ENCODE measurements around the gene CHCHD3.

CHCHD3 gene

GRCh38 chr7:133109816-133110215 lies 27.9 kb upstream of the CHCHD3 start:
- no peak for DNase-seq (ENCODE audit: low spot score)
- no peak overlapping the region for H3K27ac ChIP-seq
- no peak overlapping the region for H3K4me3 ChIP-seq
- TF ChIP-seq, protein P1, sequence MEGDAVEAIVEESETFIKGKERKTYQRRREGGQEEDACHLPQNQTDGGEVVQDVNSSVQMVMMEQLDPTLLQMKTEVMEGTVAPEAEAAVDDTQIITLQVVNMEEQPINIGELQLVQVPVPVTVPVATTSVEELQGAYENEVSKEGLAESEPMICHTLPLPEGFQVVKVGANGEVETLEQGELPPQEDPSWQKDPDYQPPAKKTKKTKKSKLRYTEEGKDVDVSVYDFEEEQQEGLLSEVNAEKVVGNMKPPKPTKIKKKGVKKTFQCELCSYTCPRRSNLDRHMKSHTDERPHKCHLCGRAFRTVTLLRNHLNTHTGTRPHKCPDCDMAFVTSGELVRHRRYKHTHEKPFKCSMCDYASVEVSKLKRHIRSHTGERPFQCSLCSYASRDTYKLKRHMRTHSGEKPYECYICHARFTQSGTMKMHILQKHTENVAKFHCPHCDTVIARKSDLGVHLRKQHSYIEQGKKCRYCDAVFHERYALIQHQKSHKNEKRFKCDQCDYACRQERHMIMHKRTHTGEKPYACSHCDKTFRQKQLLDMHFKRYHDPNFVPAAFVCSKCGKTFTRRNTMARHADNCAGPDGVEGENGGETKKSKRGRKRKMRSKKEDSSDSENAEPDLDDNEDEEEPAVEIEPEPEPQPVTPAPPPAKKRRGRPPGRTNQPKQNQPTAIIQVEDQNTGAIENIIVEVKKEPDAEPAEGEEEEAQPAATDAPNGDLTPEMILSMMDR (IDR thresholded peaks at IDR 0.05): no peak

GRCh38 chr7:133108023-133108422 lies 26.1 kb upstream of the CHCHD3 start:
- DNase-seq (ENCODE audit: low spot score): no peak
- TF ChIP-seq, protein P1 (IDR thresholded peaks at IDR 0.05): no peak
- Histone ChIP-seq H3K27ac (no peak overlapping the region), H3K4me3 (no peak overlapping the region)

GRCh38 chr7:133102276-133103060 lies 20.6 kb upstream of the CHCHD3 start:
- DNase-seq (ENCODE audit: low spot score): no peak
- TF ChIP-seq, protein P1 (IDR thresholded peaks at IDR 0.05): no peak

DNA sequence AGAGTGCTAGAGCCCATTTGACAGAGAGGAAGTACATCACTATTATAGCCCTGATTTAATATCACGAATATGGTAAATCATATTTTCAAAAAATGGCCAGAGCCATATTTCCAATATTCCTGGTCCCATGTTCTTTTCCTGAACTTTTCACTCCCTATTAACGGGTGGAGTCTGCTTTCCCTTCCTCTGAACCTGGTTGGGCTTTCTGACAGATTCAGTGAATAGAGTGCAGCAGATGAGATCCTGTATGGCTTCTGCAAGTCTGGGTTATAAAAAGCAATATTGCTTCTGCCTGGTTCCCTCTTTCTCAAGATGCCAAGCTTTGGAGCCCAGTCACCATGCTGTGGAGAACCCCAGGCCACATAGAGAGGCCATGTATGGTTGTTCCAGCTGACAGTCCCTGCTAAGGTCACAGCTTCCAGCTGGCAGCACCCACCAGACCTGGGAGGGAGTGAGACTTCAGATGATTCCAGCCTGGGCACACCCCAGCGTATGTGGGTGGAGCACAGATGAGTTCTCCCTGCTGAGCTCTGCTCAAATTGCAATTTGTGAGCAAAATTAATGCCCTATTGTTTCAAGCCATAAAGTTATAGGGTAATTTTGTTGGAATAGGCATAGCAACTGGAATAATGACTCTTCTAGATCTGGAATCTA lies 17.9 kb upstream of the CHCHD3 start:
- Histone ChIP-seq H3K27ac (no peak overlapping the region), H3K4me3 (no peak overlapping the region)
- DNase-seq (ENCODE audit: low spot score): no peak
- TF ChIP-seq, protein P1 (IDR thresholded peaks at IDR 0.05): no peak

More at GRCh38 chr7:133102276-133103060, 20.6 kb upstream of the CHCHD3 start:
- no peak overlapping the region for H3K4me3 ChIP-seq
- no peak overlapping the region for H3K27ac ChIP-seq

DNA sequence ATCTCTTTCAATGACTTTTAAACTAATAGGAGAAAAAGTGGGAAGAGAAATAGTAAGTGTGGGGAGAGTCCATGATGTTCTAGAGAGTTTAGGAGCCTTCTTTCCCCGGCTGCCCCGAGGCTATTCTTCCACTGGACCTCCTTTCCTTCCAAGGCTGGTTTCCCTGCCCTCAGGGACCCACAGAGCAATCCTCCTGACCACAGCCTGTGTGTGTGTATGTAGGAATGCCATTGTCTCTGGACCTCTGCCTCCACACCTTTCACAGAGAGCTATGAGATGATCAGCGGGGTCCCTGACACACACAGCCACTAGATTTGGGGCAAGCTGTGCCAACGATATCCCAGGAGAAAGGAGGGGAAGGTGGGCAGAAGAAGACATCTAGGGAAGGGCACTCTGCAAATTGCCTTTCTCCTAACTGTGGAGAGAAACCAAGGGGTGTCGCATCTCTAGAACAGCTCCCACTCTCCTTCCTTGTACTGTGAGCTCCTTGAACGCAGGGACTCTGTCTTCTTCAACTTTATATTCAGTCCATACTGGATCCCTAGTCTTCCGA lies 13.3 kb upstream of the CHCHD3 start:
- no peak for DNase-seq (ENCODE audit: low spot score)
- Histone ChIP-seq H3K27ac (no peak overlapping the region), H3K4me3 (no peak overlapping the region)
- TF ChIP-seq, protein P1 (IDR thresholded peaks at IDR 0.05): no peak

- H3K27ac ChIP-seq: no peak overlapping the region
- TF ChIP-seq, protein P1 (IDR thresholded peaks at IDR 0.05): no peak
- no peak for DNase-seq (ENCODE audit: low spot score)
- no peak overlapping the region for H3K4me3 ChIP-seq
Observed at GRCh38 chr7:133091943-133092464, 10.1 kb upstream of the CHCHD3 start.
